K562 (cell line): ENCODE results near the gene COASY. TPM values are rescaled to one million over a fixed set of nuclear protein-coding genes. Genes with fewer than 3 reads are reported as not detected.
A peak's percentile ranks its signal among the peaks of the same experiment; 100 is the strongest.

Source experiments
- CREBBP ChIP-seq: IDR thresholded peaks from one replicate; pipeline ENCODE4 v1.6.1; 2012; ENCODE audit warnings: low read depth, mild to moderate bottlenecking, control low read depth, inconsistent platforms, low read length
- FOS ChIP-seq: IDR thresholded peaks from 3 replicates; pipeline ENCODE4 v1.6.1; 2011; ENCODE audit not compliant: insufficient read length; ENCODE audit errors: extremely low read depth
- FOXJ3 ChIP-seq: sonication (generic); formaldehyde crosslinking; IDR thresholded peaks from 2 replicates; pipeline ENCODE4 v1.4.0; 2020; ENCODE audit warnings: mild to moderate bottlenecking, missing genetic modification reagents
- LCOR ChIP-seq: sonication (generic); formaldehyde crosslinking; IDR thresholded peaks from 2 replicates; pipeline ENCODE4 v1.8.0; 2022; ENCODE audit warnings: mild to moderate bottlenecking, missing genetic modification reagents
- NBN ChIP-seq: fragments of 450-650 bp; IDR thresholded peaks from 2 replicates; pipeline ENCODE4 v1.6.1; 2016; ENCODE audit warnings: low read depth, mild to moderate bottlenecking
- NFE2L1 ChIP-seq: fragments of 450-650 bp; IDR thresholded peaks from 2 replicates; pipeline ENCODE4 v1.6.1; 2016; ENCODE audit warnings: missing genetic modification characterization, low read depth, mild to moderate bottlenecking, missing compliant biosample characterization, moderate library complexity, borderline replicate concordance
- RCOR1 ChIP-seq, 2 experiments: IDR thresholded peaks; 2 replicates each; pipeline ENCODE4 v1.6.1; 2012; ENCODE audit warnings: low read depth in 2 of 2, low read length in 2 of 2, borderline replicate concordance in 1 of 2, improper control_type of control experiment in 1 of 2
- RFX7 ChIP-seq: fragments of 250-450 bp; sonication (Bioruptor Pico); IDR thresholded peaks from 2 replicates; pipeline ENCODE4 v1.5.1; 2021; ENCODE audit warnings: mild to moderate bottlenecking
- SMARCE1 ChIP-seq: fragments of 450-650 bp; IDR thresholded peaks from 2 replicates; pipeline ENCODE4 v1.7.1; 2016; ENCODE audit warnings: mild to moderate bottlenecking
- TAL1 ChIP-seq: fragments of 450-650 bp; IDR thresholded peaks from 2 replicates; pipeline ENCODE4 v1.6.1; 2016; ENCODE audit warnings: mild to moderate bottlenecking
- TRIM28 ChIP-seq: fragments of 450-650 bp; IDR thresholded peaks from 2 replicates; pipeline ENCODE4 v1.6.1; 2017
- ZEB2 ChIP-seq: fragments of 450-650 bp; IDR thresholded peaks from 2 replicates; pipeline ENCODE4 v1.6.1; 2016
- ZNF12 ChIP-seq: sonication (generic); formaldehyde crosslinking; IDR thresholded peaks from 2 replicates; pipeline ENCODE4 v1.4.0; 2020; ENCODE audit warnings: mild to moderate bottlenecking, missing genetic modification reagents
- ZNF212 ChIP-seq: fragments of 450-650 bp; formaldehyde crosslinking; IDR thresholded peaks from 2 replicates; pipeline ENCODE4 v1.4.0; 2020; ENCODE audit warnings: mild to moderate bottlenecking
- ZNF324 ChIP-seq: fragments of 250-450 bp; sonication (Bioruptor Pico); IDR thresholded peaks from 2 replicates; pipeline ENCODE4 v1.4.0; 2020; ENCODE audit warnings: mild to moderate bottlenecking
- ZNF445 ChIP-seq: fragments of 250-450 bp; sonication (Bioruptor Pico); IDR thresholded peaks from 2 replicates; pipeline ENCODE4 v1.4.0; 2020; ENCODE audit warnings: low read depth, mild to moderate bottlenecking, moderate library complexity
- ZNF561 ChIP-seq: fragments of 450-650 bp; formaldehyde crosslinking; conservative IDR thresholded peaks from 2 replicates; pipeline ENCODE4 v1.4.0; 2020; ENCODE audit warnings: mild to moderate bottlenecking, moderate library complexity
- polyA plus RNA-seq, 8 experiments: library from polyadenylated mRNA; depleted of rRNA in 4 of 8; stranded (reverse) in 5 of 8; unstranded in 3 of 8; fragments of >200 nt; fragmentation: Nextera tagmentation in 2 of 8; fragmentation: Illumina TruSeq in 1 of 8; extraction: Ambion mirVana in 2 of 8; extraction: Trizol in 1 of 8; gene quantifications; 2 replicates each; pipeline versions ENCODE4 v1.2.1 to v1.2.3, GENCODE V29; 2011 to 2014; ENCODE audit warnings: inconsistent platforms in 1 of 8, missing spikeins in 1 of 8
- total RNA-seq, 7 experiments: library from RNA; depleted of rRNA in 6 of 7; stranded (reverse); fragments of >200 nt in 6 of 7; fragmentation: Illumina TruSeq in 2 of 7; extraction: Trizol in 2 of 7; gene quantifications; 2 replicates each; pipeline versions ENCODE4 v1.2.1 to v1.2.3, GENCODE V29; 2011 to 2021; ENCODE audit warnings: low replicate concordance in 1 of 7
- TF ChIP-seq, protein P1 (sequence below), 2 experiments: fragments of 450-650 bp in 1 of 2; sonication (generic) in 1 of 2; formaldehyde crosslinking in 1 of 2; IDR thresholded peaks; 2 replicates each; pipeline versions ENCODE4 v1.7.1 to v1.9.0; 2016 to 2022; ENCODE audit warnings: inconsistent platforms in 1 of 2, mild to moderate bottlenecking in 1 of 2, missing genetic modification reagents in 1 of 2
- TF ChIP-seq, protein P2 (sequence below): fragments of 250-450 bp; sonication (Bioruptor Pico); IDR thresholded peaks from 2 replicates; pipeline ENCODE4 v1.8.0; 2022; ENCODE audit warnings: inconsistent platforms, mild to moderate bottlenecking, moderate library complexity, borderline replicate concordance

COASY gene
- total and polyA plus RNA-seq, 9 of the 15 experiments (the other 6 are each of a cell fraction or from before 2014, with no cell fraction given), result 25.4 to 175 (median 62.3) TPM

- TF ChIP-seq, protein P1, sequence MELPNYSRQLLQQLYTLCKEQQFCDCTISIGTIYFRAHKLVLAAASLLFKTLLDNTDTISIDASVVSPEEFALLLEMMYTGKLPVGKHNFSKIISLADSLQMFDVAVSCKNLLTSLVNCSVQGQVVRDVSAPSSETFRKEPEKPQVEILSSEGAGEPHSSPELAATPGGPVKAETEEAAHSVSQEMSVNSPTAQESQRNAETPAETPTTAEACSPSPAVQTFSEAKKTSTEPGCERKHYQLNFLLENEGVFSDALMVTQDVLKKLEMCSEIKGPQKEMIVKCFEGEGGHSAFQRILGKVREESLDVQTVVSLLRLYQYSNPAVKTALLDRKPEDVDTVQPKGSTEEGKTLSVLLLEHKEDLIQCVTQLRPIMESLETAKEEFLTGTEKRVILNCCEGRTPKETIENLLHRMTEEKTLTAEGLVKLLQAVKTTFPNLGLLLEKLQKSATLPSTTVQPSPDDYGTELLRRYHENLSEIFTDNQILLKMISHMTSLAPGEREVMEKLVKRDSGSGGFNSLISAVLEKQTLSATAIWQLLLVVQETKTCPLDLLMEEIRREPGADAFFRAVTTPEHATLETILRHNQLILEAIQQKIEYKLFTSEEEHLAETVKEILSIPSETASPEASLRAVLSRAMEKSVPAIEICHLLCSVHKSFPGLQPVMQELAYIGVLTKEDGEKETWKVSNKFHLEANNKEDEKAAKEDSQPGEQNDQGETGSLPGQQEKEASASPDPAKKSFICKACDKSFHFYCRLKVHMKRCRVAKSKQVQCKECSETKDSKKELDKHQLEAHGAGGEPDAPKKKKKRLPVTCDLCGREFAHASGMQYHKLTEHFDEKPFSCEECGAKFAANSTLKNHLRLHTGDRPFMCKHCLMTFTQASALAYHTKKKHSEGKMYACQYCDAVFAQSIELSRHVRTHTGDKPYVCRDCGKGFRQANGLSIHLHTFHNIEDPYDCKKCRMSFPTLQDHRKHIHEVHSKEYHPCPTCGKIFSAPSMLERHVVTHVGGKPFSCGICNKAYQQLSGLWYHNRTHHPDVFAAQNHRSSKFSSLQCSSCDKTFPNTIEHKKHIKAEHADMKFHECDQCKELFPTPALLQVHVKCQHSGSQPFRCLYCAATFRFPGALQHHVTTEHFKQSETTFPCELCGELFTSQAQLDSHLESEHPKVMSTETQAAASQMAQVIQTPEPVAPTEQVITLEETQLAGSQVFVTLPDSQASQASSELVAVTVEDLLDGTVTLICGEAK (IDR thresholded peaks at IDR 0.05), result 0 out of 2 replicates have a peak, but pooled peaks have one; percentile 45
- TF ChIP-seq, protein P1 (CRISPR knock-in tag; IDR thresholded peaks at IDR 0.05), result no peak
- TF ChIP-seq ZNF212 (CRISPR knock-in tag), result no peak
- TF ChIP-seq ZNF12 (CRISPR knock-in tag), result no peak
- TF ChIP-seq FOXJ3, result no peak
- no peak for TF ChIP-seq CREBBP
- TF ChIP-seq, protein P2, sequence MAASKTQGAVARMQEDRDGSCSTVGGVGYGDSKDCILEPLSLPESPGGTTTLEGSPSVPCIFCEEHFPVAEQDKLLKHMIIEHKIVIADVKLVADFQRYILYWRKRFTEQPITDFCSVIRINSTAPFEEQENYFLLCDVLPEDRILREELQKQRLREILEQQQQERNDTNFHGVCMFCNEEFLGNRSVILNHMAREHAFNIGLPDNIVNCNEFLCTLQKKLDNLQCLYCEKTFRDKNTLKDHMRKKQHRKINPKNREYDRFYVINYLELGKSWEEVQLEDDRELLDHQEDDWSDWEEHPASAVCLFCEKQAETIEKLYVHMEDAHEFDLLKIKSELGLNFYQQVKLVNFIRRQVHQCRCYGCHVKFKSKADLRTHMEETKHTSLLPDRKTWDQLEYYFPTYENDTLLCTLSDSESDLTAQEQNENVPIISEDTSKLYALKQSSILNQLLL (CRISPR knock-in tag), result no peak
- no peak for TF ChIP-seq NFE2L1
- TF ChIP-seq ZEB2, result peak; percentile 77
- peak; percentile 69; the same call in 1 of the 2 replicates for TF ChIP-seq SMARCE1
- no peak for TF ChIP-seq RCOR1 (IDR thresholded peaks at IDR 0.05; ENCODE audit: borderline replicate concordance in 1 of 2, low read depth in 2 of 2, low read length in 2 of 2)
- TF ChIP-seq FOS, result no peak
- TF ChIP-seq LCOR, result 0 out of 2 replicates have a peak, but pooled peaks have one; percentile 1
- TF ChIP-seq RFX7, result no peak
- no peak for TF ChIP-seq TRIM28
- TF ChIP-seq ZNF561 (CRISPR knock-in tag), result no peak
- no peak for TF ChIP-seq ZNF324 (CRISPR knock-in tag)
- no peak for TF ChIP-seq ZNF445 (CRISPR knock-in tag)
- no peak for TF ChIP-seq TAL1
- peak; percentile 19; the same call in 1 of the 2 replicates for TF ChIP-seq NBN
Measured at GRCh38 chr17:42608305-42609181, 46.6 kb downstream of the COASY start (continued).
